Stimulated activated CD4-positive, alpha-beta T cell treated with anti-CD3 and anti-CD28 coated beads, Interleukin-1b, Interleukin-23, amount 100 ng/mL, for 24 hours (primary cell): ENCODE measurements around the gene OXER1.

ENCODE experiments used
- DNase-seq, 4 experiments: peaks; one replicate each; pipeline ENCODE4 v3.0.0-alpha.2; 2020; ENCODE audit warnings: low read depth in 4 of 4, low spot score in 1 of 4

OXER1 gene

DNA sequence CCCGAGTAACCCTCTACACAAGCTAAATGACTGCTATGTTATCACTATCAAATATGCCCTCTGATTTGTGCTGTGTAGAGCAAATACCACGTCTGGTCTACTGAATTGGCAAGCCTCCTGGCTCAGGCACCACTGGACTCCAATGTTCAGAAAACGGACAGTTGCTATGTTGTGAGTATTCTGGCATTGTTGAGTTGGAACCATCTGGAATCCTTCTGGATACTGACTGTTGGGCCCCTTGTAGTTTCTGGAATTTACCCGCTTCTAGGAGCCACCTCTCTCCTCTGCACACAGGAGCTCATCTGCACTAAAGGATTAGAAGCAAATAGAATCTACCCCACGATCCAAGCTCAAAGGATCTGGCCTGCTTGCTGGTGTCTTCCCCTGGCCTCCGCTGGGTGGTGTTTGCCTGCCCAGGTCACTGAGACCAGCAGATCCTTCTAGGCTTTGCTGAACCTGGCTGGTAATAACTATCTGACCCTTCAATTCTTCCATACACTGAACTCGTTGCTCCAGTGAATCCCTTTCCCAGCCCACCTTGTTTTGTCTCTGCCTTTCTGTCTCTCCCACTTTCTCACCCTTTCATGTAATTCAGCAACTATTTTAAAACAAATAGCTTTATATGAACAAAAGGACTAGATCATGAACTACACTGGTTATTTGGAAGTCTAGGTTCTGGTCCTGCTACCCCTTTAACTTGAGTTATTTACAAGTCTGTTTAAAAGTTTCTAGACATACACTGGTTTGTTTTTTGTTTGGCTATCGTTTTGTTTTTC, 30.5 kb upstream of the OXER1 start:
- no peak for DNase-seq

DNA sequence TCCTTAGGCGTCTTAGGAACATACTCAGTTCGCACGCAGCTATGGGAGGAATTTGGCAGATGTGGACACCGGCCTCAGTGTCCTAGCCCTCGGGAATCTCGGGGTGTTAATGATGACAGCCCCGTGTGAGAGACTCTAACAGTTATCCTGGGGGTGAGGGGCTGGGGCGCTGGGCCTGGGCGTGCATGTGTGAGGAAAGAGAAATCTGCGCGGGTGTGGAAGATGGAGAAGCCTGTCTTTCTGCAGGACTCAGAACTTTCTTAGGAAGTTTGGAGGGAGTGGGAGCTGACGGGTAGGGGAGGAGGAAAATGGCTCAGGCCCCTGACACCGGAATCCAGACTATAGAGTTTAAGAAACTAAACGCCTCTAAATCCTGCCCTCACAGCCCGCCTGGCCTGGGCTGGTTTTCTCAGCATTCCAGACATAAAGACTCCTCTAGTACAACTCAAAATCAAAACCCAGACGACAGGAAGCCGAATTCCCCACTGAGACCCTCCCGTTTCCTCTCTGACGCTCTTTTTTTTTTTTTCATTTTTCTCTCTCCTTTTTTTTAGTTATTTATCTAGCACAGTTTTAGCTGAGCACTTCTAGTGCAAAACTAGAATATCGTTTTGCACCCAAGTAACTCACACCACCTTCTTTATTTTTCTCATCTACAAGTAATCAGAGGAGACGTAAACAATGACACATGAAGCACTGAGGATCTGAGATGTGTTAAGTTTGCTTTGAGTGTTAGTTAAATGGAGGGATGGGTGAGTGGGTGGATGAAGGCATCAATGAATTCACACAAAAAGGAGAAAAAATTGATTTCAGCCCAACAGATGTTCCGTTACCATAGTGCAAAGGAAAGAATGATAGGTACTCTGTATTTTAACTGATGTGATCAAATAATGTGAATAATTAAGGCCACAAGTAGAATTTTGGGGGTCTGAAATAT, 29.7 kb upstream of the OXER1 start:
- DNase-seq, result no peak

DNA sequence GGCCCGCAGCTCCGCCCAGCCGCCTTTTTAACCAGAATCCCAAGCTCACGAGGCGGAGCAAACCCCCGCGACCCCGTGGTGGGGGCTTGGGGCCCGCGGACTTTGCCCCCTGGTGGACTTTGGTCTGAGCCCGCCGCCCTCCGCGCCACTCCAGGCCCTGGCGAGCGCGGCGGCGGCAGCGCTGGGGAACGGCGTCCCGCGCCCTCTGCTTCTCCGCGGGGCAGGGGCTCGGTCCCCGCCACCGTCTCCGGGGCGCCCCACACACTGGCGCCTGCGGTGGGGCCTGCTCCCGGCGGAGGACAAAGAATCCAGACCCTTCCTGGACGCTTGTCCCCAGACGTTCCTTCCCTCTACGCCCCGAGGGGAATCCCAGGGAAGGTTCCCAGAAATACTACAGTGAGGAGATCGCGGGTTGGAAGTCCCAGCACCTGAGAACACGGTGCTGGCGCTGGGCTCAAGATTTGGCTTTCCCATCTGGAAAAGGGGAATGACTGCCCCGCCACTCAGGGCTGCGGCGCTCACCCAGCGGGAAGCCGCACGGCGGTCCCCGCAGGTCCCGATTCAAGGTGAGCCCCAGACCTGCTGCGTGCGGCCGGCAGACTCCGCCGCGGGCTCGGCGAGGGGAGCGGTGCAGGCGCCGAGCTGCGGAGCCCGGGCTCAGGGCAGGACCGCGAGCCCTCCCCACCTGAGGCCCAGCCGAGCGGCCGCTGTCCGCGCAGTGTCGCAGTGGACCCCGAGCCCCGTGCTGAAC, 28.8 kb upstream of the OXER1 start, which contains the start of gene HAAO:
Gene HAAO (minus strand): TSS at position 1 of the 751 bp plus-strand sequence. CDS start 47 bp downstream, outside the sequence.
- no peak for DNase-seq

DNA sequence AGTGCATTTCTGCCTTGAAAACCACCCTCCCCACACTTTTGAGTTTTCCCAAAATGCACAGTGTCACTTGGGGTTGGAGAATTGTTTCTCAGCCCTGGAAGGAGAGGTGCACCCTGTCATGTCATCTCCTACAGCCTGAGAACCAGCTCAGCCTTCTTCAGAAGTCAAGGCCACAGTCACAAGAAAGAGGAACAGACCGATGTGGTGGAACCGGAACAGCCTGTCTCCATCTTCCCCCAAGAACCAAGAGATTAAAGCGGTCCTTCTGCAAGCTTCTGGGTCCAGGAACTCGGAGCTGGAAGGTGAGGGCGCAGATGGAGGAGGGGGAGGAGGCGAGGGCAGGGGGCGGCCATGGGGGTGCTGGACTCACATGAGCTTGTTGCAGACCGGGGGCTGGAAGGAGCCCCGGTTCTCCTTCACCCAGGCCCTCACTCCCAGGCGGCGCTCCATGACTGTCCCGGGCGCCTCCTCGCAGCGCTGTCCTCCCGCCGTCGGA, 28.2 kb upstream of the OXER1 start:
- DNase-seq, result no peak

DNA sequence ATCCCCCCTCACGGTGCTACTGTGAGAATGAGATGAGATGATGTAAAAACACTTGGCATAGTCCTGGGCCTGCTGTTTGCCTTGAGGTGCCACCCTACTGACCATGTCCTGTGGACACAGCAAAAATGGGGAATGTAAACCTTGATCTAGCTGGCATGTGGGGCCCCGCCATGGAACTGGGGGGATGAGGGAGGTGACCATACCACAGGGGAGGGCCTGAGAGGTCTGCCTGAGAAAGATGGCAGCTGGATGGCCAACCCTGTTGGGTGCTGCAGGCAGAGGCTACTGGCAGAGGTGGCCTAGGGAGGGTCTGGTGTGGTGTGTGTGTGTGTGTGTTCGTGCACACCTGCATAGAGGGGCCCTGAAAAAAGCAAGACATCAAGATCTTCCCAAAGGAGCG, 27.7 kb upstream of the OXER1 start:
- DNase-seq, result no peak

DNA sequence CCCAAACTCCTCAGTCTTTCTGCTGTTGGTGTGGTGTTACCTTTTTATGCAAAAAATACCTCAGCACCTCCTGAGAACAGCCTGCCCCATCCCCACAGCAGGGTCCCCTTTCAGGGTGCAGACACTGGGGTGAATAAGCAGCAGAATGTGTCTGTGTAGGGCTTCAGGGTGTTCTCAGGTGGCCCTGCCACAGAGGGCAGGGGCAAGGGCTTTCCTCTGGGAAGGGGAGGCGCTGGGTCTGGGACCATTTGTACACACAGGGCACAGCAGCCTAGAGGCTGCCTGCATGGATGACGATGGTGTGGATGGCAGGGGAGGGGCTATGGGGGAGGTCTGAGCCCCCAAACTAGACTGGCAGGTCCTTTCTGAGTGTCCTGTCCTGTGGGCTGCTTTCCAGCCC, 25.8 kb upstream of the OXER1 start:
- no peak for DNase-seq

DNA sequence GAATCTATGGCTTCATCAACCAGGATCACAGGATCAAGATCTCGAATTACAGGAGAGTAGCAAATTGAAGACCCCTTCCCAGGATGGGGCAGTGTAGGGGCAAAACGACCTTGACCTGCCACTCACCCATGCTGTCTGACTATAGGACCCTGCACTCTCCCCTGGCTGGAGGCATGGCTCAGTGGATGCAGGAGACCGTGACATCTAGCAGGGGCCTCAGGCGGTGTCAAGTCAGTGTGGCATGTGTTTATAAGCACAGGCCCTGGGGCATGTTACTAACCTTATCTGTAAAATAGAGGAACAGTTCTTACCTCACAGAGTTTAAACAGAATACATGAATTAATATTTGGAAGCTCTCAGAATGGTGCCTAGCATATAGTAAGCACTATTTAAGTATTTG, 24.9 kb upstream of the OXER1 start:
- DNase-seq, result no peak

DNA sequence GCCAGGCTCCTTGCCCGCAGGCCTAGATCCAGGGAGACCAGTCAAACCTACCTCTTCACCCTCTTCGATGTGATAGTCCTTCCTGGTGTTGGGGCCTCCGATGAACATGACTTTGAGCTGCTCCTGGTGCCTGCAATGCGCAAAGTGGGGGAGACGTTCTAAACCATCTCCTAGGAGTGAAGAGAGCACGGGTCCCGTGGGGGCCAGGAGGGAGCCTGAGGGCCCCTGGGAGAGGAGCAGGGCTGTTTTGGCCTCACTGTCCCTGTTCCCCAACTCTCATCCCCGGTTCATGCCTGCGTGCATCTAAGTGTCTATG, 24.5 kb upstream of the OXER1 start:
- DNase-seq, result no peak

DNA sequence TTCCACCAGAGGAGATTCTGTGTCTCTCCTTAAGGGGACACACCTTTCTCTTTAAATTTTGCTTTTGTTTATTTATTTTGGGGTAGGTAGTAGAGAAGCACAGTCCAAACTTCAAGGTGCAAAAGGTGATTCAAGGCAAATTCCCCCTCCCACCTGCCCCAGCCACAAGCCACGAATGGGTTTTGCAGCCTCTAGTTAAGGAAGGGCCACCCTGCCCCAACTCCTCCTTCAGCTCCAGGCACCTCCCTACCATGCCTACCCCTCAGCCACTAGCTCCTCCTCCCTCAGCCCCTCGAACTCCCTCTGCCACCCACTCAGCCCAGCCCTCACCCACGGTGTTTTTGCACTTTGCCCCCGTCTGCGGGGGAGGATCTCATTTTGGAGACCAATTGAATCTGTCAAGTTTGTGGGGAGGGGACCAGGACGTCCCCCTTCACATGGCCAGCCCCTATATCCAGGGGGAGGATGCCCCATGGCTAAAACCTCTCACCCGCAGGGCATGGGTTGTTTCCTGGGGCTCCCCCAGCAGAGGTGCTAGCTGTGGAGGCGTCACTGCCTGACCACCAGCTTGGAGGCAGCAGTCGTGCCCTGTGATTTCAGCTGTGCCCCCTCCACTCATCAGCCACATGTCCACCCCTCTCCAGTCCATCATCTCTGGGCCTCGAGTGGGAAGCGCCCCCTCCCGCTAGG, 24.0 kb upstream of the OXER1 start:
- DNase-seq, result no peak

DNA sequence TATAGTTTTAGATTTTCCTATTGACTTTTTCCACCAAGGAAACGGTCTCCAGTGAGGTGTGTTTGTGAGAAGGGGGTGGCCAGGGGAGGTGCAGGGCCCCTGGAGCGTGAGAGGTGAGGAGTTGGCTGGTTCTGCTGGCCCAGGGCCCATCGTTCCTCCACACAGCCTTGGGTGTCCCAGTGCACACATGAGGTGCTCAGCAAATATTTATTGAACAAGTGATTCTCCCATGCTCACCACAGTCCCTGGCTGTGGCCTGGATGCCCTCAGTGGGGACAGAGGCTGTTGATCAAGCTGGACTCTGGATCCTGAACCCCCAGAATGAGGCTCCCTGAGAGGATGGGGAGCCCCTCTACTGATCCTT, 23.5 kb upstream of the OXER1 start:
- DNase-seq, result no peak

DNA sequence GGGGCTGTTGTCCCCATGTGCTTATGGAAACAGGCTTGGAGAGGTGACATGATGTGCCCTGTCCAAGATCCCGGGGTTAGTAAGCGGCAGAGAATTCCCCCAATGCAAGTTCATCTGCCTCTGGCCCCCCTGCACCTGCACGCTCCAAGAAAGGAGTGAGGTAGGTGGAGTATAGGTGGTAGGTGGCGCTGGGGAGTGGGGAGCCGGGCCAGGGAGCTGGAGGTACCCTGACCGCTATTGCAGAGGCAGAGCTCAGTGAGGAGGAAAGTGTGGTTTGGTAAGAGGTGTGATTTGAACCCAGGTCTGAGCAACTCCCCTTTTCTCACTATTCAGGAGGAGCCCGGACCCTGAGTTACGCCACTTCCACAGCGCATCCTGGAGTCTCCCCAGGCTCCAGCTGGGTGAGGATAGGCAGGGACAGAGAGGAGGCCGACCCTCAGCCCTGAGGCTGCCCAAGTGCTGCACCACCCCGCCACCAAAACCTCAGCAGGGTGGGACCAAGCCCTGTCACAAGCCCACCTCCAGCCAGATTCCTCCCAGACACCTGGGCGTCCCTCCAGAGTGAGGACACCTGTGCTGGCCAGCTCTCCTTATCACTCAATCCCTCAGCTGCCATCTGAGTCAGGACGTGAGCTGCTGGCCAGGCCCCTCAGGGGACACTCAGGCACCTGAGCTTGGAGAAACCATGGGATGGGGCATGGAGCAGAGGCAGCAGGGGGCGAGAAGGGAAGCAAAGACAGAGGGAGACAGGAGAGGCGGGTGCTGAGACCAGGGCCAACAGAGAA, 22.8 kb upstream of the OXER1 start:
- DNase-seq, result no peak

DNA sequence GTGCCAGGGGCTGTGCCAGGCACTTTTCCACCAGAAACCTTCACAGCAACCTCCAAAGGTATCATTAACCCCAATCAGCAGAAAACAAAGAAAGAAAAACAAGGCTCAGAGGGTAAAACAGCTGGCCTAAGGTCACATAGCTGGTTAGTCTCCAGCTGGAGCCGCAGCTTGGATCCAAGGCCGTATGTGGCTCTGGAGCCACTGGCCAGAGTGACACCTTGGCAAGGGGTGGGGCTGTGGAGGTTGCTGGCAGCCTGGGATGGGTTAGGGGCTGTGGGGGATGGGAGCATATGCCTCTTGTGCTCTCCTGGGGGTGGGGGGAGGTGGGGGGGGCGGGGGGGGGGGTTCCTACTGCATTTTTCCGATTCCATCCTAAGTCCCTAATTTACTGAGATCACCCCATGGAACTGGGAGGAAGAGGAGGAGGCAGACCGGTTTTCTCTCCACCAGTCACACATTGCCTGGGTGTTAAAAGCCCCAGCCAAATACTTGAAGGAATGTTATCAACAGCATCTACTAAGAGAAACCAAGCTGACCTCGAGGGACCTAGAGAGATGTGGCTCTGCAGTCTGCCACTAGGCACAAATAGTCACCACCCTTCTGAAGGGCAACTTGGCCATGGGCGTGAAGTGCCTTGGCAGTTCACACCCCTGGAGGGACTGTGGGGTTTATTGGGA, 20.4 kb upstream of the OXER1 start:
- no peak for DNase-seq

DNA sequence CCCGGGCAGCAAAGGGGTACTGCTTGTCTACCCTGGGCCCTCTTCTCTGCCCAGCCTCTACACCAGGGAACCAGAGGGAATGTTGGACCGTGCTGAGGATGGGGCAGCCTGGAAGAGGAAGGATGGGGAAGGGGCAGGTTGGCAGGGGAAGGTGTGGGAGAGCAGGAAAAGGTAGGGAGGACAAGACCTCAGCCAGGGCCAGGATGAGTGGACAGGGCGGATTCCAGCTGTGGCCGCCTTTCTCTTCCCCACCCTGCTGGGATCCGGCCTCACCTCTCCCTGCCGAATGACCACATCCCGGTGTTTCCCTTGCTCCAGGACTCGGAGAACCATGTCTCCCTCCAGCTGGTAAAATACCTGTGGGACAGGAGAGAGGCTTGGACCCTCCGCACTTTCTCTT, 19.6 kb upstream of the OXER1 start:
- no peak for DNase-seq

DNA sequence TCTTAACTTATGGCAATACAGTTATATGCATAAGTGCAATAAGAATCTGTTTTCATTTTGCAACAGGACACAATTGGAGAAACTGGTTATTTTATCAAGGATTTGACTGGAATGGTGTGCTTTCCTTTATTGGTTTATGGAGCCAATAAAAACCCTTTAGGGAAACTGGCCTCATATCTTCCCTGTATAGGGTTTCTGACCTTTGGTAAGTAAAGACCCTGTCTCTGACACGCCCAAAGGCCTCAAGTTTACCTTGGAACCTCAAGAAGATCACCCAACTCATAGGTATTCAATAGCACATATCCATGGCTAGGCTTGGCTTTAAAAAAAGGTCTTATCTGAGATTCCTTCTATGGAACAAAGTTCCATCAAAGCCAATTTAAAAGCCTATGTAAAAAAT, 17.2 kb upstream of the OXER1 start:
- no peak for DNase-seq

DNA sequence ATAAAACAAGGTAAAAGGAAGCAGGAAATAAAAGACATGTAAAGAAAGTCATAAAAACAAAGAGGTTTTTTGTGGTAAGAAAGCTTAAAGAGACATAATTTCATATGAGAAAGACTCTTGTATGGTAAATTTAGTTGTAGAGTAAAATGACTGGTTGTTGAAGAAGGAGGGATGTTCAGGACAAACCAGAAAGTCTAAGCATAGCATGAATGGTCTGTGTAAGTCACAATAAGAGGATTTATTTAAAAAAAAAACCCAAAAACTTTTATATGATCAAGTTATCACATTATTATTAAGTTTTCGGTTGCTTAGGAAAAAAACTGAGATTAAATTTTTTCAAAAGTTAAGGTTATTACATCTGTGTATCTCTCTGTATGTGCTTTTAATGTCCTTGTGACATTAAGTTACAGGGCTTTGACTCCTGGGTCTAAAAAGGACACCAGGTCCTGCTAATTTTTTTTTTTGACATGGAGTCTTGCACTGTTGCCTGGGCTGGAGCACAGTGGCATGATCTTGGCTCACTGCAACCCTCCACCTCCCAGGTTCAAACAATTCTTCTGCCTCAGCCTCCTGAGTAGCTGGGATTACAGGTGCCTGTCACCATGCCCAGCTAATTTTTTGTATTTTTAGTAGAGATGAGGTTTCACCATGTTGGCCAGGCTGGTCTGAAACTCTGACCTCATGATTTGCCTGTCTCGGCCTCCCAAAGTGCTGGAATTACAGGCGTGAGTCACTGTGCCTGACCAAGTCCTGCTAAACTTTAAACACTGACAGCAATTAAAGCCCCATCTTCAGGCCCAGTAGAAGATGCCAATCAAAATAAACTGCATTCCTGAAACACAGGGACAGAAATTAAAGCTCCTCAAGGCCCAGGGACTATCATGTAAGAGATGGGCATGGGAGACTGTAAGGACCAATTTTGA, 14.2 kb upstream of the OXER1 start:
- DNase-seq, result no peak

DNA sequence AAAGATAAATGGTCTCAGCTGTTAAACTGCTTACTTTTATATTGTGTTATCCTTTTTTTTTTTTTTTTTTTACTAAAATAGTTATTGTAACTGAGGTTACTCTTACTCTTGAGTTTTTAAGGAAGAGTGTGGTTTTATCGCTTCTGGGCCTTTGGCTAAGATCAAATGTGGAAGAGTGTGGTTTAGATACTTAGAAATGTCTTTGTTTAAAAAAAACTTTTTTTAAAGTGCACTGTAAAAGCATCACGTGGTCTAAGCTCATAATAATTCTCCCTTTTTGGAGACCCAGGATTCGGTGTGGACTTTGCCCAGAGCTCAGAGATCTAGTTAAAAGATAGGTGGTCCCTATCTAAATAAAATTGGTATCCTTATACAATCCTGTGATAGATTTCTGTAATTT, 11.9 kb upstream of the OXER1 start:
- no peak for DNase-seq

DNA sequence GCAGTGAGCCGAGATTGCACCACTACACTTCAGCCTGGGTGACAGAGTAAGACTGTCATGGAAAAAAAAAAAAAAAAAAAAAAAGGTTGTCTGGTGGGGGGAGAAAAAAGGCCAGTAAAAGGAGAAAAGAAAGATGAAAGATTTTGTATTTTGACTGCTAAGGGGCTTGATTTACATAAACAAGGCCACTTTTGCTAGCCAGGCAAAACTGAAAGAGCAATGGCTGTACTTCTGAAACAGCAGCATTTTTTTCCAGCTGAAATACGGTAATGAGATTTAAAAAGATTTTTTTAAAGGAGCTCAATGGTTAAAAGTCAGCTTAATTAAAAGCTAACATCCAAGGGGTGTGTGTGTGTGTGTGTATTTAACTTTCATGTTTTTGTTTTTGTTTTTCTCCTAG, 11.3 kb upstream of the OXER1 start:
- no peak for DNase-seq

DNA sequence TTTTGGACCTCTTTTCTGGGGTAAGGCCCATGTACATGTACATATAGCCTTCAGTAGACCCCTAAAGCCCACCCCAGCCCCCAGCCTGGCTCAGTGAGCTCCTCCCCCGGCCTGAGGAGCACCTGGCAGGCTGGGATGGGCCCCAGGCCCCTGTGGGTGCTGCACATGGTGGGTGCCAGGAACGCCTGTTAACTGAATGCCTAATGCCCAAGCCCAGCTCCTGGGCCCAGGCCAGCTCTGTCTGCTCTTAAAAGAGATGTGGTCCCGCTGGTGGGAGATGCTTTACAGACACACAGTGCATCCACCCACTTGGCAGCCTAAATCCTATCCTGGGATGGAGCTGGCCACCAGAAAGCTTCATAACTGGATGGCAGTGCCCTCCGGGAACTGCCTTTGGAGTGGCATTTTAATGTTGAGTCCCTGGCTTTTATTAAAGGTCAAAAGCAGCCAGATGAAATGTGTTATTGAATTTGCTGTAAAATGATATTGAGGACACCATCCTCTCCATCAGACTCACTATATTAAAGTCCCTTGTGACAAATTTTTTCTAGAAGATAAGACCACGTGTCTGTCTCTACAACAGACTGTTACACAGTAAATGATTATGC, 7.7 kb upstream of the OXER1 start:
- no peak for DNase-seq
